Measurements from ENCODE around the gene SUCLA2. TPM values are rescaled to one million over a fixed set of nuclear protein-coding genes. Genes with fewer than 3 reads are reported as not detected.

Gene SUCLA2
- total and polyA plus RNA-seq, 2 donors (not counting 3 experiments of a cell fraction or from before 2014, with no cell fraction given), result 13.6 to 37.0 TPM

DNA sequence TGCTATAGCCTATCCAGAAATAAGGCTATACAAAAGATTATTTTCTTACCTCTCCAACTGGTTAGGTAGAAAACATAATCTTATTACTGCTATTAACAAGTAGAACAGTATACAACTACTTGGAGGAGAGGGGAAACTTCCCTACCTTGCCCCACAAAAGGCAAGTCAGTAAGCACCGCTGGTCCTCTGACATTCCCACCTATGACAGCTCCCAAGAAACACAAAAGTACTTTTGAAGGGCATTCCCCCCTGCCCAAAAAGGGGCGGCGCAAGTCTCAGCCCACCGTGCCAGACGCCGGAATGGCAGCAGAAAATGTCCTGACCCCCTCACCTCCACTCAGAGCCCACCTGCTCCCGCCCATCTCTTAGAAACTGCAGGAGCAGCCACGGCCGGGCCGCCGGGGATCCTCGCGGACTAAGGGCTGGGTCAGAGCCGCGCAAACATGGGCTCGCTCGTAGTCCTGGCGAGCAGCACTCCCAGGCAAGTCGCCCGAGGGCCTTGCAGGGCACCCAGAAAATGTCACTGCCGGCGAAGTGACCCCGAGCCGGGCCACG is 437 bp downstream of the SUCLA2 start:
- no peak for FAIRE-seq
- POLR2A ChIA-PET, result no interaction called here

More for the DNA sequence above, 437 bp downstream of the SUCLA2 start:
- Histone ChIP-seq H3K27ac (ENCODE audit: insufficient read depth, low read depth, low read length) (peak overlapping the region; percentile 62), H3K27me3 (ENCODE audit: control insufficient read depth in 2 of 2, insufficient read depth in 2 of 2, low read length in 2 of 2) (no peaks in the 10 kb centered on the region), H3K79me2 (ENCODE audit: control insufficient read depth, insufficient read depth, low read length) (peaks cover 39% of the 10 kb centered on the region), H3K4me1 (ENCODE audit: control insufficient read depth, extremely low read depth, insufficient read depth, low read length) (peaks cover 15% of the 10 kb centered on the region), H3K9me3 (replicated peaks; ENCODE audit: control insufficient read depth, insufficient read depth, low read length) (no peaks in the 10 kb centered on the region), H3K4me3 (replicated peaks in 1 of 3; ENCODE audit: insufficient read depth in 1 of 3, low read depth in 1 of 3, low read length in 3 of 3) (peak overlapping the region; percentile 88 to 93 (median 92)), H3K9me1 (replicated peaks; ENCODE audit: control insufficient read depth, extremely low read depth, insufficient read depth, low read length) (no peaks in the 10 kb centered on the region), H3K4me2 (ENCODE audit: insufficient read depth, low read length) (peak overlapping the region; percentile 99), H3K9ac (replicated peaks; ENCODE audit: extremely low read depth, insufficient read depth, low read length) (peak overlapping the region; percentile 92), H3K36me3 (ENCODE audit: control insufficient read depth in 2 of 2, extremely low read depth in 1 of 2, insufficient read depth in 2 of 2, low read length in 2 of 2) (peaks cover 0 to 2% of the 10 kb centered on the region in 2 experiments), H4K20me1 (replicated peaks; ENCODE audit: control insufficient read depth, extremely low read depth, insufficient read depth, low read length) (no peaks in the 10 kb centered on the region), H2AFZ (ENCODE audit: low read depth, low read length) (peak overlapping the region; percentile 99)
- BruUV-seq (replicated peaks), result TSS peak; percentile 26
- dilution Hi-C loops (cut with MboI; ENCODE audit: extremely low pct_ligation_motif_present, low sequenced_read_pairs) (no loop called here), intact Hi-C loops (cut with micrococcal nuclease) (loop anchor here (1.0 to 10.0 kb wide), 3 partner anchors 37 to 303 kb away; partner anchors contain the start of genes NUDT15 and RB1)
- TF ChIP-seq POLR2AphosphoS5 (IDR thresholded peaks at IDR 0.05; ENCODE audit: insufficient read depth, low read depth, low read length) (no peak), EZH2 (IDR thresholded peaks at IDR 0.05; ENCODE audit: borderline replicate concordance, low read depth, low read length, severe bottlenecking) (no peak), POLR2A (IDR thresholded peaks at IDR 0.05; ENCODE audit: low read depth, low read length) (no peak), GATA2 (IDR thresholded peaks at IDR 0.05; ENCODE audit: insufficient read depth, insufficient read length, low read depth, low read length) (no peak), FOS (IDR thresholded peaks at IDR 0.05; ENCODE audit: borderline replicate concordance, insufficient read depth, low read length) (no peak), JUN (IDR thresholded peaks at IDR 0.05; ENCODE audit: borderline replicate concordance, insufficient read depth, insufficient read length, low read depth) (no peak), MYC (IDR thresholded peaks at IDR 0.05; ENCODE audit: low read depth, low read length) (no peak), MAX (IDR thresholded peaks at IDR 0.05; ENCODE audit: insufficient read depth, insufficient read length) (no peak)
- TF ChIP-seq, protein P1, sequence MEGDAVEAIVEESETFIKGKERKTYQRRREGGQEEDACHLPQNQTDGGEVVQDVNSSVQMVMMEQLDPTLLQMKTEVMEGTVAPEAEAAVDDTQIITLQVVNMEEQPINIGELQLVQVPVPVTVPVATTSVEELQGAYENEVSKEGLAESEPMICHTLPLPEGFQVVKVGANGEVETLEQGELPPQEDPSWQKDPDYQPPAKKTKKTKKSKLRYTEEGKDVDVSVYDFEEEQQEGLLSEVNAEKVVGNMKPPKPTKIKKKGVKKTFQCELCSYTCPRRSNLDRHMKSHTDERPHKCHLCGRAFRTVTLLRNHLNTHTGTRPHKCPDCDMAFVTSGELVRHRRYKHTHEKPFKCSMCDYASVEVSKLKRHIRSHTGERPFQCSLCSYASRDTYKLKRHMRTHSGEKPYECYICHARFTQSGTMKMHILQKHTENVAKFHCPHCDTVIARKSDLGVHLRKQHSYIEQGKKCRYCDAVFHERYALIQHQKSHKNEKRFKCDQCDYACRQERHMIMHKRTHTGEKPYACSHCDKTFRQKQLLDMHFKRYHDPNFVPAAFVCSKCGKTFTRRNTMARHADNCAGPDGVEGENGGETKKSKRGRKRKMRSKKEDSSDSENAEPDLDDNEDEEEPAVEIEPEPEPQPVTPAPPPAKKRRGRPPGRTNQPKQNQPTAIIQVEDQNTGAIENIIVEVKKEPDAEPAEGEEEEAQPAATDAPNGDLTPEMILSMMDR (IDR thresholded peaks at IDR 0.05; ENCODE audit: extremely low read depth in 1 of 2, insufficient read depth in 1 of 2, low read depth in 1 of 2, low read length in 2 of 2), result no peak
- peak; percentile 40 for DNase-seq (ENCODE audit: low read depth, low spot score)
- CTCF ChIA-PET, result interaction anchor here (0.7 kb wide), 1 partner anchor 37 kb away, joined by 4 read pairs; no protein-coding TSS in a partner anchor

All from endothelial cell of umbilical vein (primary cell).